ENCODE data around the gene PTGES2. TPM values are rescaled to one million over a fixed set of nuclear protein-coding genes. Genes with fewer than 3 reads are reported as not detected.

PTGES2 gene
- total and polyA plus RNA-seq, 2 of the 13 experiments (the other 11 are each of a cell fraction or from before 2014, with no cell fraction given), result 63.7 to 79.8 TPM

- peaks cover 1 to 9% of the 10 kb centered on the region in 2 experiments; a peak in 3 of 5 replicates for H3K36me3 ChIP-seq (replicated peaks in 1 of 2; ENCODE audit: control insufficient read depth in 1 of 2, insufficient read depth in 2 of 2, low read length in 2 of 2)
- H3K4me1 ChIP-seq (ENCODE audit: insufficient read depth, low read length), result peaks cover 64% of the 10 kb centered on the region
- BruUV-seq (replicated peaks), result TSS peak; percentile 71
- H4K20me1 ChIP-seq (ENCODE audit: insufficient read depth, low read length), result peaks cover 4% of the 10 kb centered on the region; the same call in 1 of the 2 replicates
- peaks cover 23% of the 10 kb centered on the region for H3K79me2 ChIP-seq (ENCODE audit: insufficient read depth, low read length)
- POLR2A ChIA-PET, result interaction anchor here (0.7 to 1.6 kb wide), 17 partner anchors 8 to 212 kb away, joined by 3 to 17 read pairs (median 6); partner anchors contain the start of genes BBLN, GOLGA2, ST6GALNAC4 and SWI5
- in situ Hi-C loops (cut with HindIII; ENCODE audit: extremely low pct_ligation_motif_present, low pct_unique_long_range_greater_than_20kb), result no loop called here
- H3K27ac ChIP-seq (ENCODE audit: extremely low read length, insufficient read depth, low read length), result peak overlapping the region; percentile 99
- FAIRE-seq (no peak), DNase-seq (ENCODE audit: low spot score) (no peak), ATAC-seq (no peak)
- H2AFZ ChIP-seq (ENCODE audit: low read length), result no peak overlapping the region
- intact Hi-C loops (cut with micrococcal nuclease; ENCODE audit: unreplicated experiment), result no loop called here
- H3K9me3 ChIP-seq (ENCODE audit: low read length), result no peaks in the 10 kb centered on the region
- no peaks in the 10 kb centered on the region for H3K27me3 ChIP-seq (ENCODE audit: control insufficient read depth in 1 of 2, insufficient read depth in 2 of 2, low read length in 2 of 2)
- peak overlapping the region; percentile 87 for H3K4me2 ChIP-seq (ENCODE audit: low read depth, low read length)
- CTCF ChIA-PET (ENCODE audit: low intra/inter-chr PET ratio, low total read pairs), result no interaction called here
- peak overlapping the region; percentile 95 for H3K9ac ChIP-seq (ENCODE audit: insufficient read depth, low read depth, low read length)
- peak overlapping the region; percentile 96 to 99 (median 97) for H3K4me3 ChIP-seq (replicated peaks in 1 of 3; ENCODE audit: insufficient read depth in 1 of 3, low read depth in 2 of 3, low read length in 3 of 3)
- 63% methylated on average over 20 of the region's 29 CpGs for WGBS (ENCODE audit: low lambda C conversion rate)
- TF ChIP-seq ZNF264 (CRISPR knock-in tag; IDR thresholded peaks at IDR 0.05) (no peak), BORCS8-MEF2B (CRISPR knock-in tag; IDR thresholded peaks at IDR 0.05) (0 out of 2 replicates have a peak, but pooled peaks have one; percentile 4), HNF4A (CRISPR knock-in tag; IDR thresholded peaks at IDR 0.05) (no peak), CENPX (CRISPR knock-in tag; IDR thresholded peaks at IDR 0.05) (no peak), DNMT1 (CRISPR knock-in tag; IDR thresholded peaks at IDR 0.05) (no peak), ETV5 (CRISPR knock-in tag; IDR thresholded peaks at IDR 0.05; ENCODE audit: borderline replicate concordance) (no peak), ATF1 (CRISPR knock-in tag; IDR thresholded peaks at IDR 0.05) (no peak), ZNF337 (CRISPR knock-in tag; IDR thresholded peaks at IDR 0.05; ENCODE audit: borderline replicate concordance, low read depth) (no peak), ZNF691 (CRISPR knock-in tag; IDR thresholded peaks at IDR 0.05; ENCODE audit: borderline replicate concordance, low read depth) (no peak), KDM5B (CRISPR knock-in tag; IDR thresholded peaks at IDR 0.05; ENCODE audit: borderline replicate concordance) (0 out of 2 replicates have a peak, but pooled peaks have one; percentile 5), SRSF4 (IDR thresholded peaks at IDR 0.05; ENCODE audit: low read depth, low read length, poor library complexity, severe bottlenecking) (no peak), ZNF446 (CRISPR knock-in tag; IDR thresholded peaks at IDR 0.05) (no peak), ZNF317 (CRISPR knock-in tag; IDR thresholded peaks at IDR 0.05) (no peak), ZBTB43 (CRISPR knock-in tag; conservative IDR thresholded peaks at IDR 0.05) (no peak), ZMYM4 (CRISPR knock-in tag; IDR thresholded peaks at IDR 0.05) (no peak), ARID4A (CRISPR knock-in tag; IDR thresholded peaks at IDR 0.05; ENCODE audit: borderline replicate concordance) (no peak), PHF8 (CRISPR knock-in tag; IDR thresholded peaks at IDR 0.05) (no peak), TCF7L2 (IDR thresholded peaks at IDR 0.05; ENCODE audit: low read depth, low read length) (no peak), RXRA (CRISPR knock-in tag; IDR thresholded peaks at IDR 0.05) (no peak)
Measured at GRCh38 chr9:128128836-128129590, 1.5 kb upstream of the PTGES2 start.
